ENCODE results near the gene SETD3.

Gene SETD3

GRCh38 chr14:99407416-99407815 lies 73.2 kb downstream of the SETD3 start:
- FAIRE-seq, result no peak

GRCh38 chr14:99402950-99403349 lies 77.7 kb downstream of the SETD3 start:
- no peak for DNase-seq (ENCODE audit: extremely low spot score, insufficient read length, low read depth)
- no peak for FAIRE-seq

More at GRCh38 chr14:99407416-99407815, 73.2 kb downstream of the SETD3 start:
- no peak for DNase-seq (ENCODE audit: extremely low spot score, insufficient read length, low read depth)

GRCh38 chr14:99402285-99402648 lies 78.4 kb downstream of the SETD3 start:
- DNase-seq (ENCODE audit: extremely low spot score, insufficient read length, low read depth), result no peak
- FAIRE-seq, result no peak

- DNase-seq (ENCODE audit: extremely low spot score, insufficient read length, low read depth) (no peak), FAIRE-seq (no peak)
Observed at GRCh38 chr14:99401621-99402284, 78.9 kb downstream of the SETD3 start.

- FAIRE-seq (no peak), DNase-seq (ENCODE audit: extremely low spot score, insufficient read length, low read depth) (no peak)
Observed at GRCh38 chr14:99401211-99401610, 79.4 kb downstream of the SETD3 start.

- FAIRE-seq (no peak), DNase-seq (ENCODE audit: extremely low spot score, insufficient read length, low read depth) (no peak)
Observed at GRCh38 chr14:99397698-99398097, 83.0 kb downstream of the SETD3 start.

GRCh38 chr14:99395909-99396530 lies 84.6 kb downstream of the SETD3 start:
- no peak for DNase-seq (ENCODE audit: extremely low spot score, insufficient read length, low read depth)

GRCh38 chr14:99394602-99395156 lies 86.0 kb downstream of the SETD3 start:
- FAIRE-seq (no peak), DNase-seq (ENCODE audit: extremely low spot score, insufficient read length, low read depth) (no peak)

More at GRCh38 chr14:99395909-99396530, 84.6 kb downstream of the SETD3 start:
- no peak for FAIRE-seq

GRCh38 chr14:99393059-99393655 lies 87.5 kb downstream of the SETD3 start:
- DNase-seq (ENCODE audit: extremely low spot score, insufficient read length, low read depth), result peak; percentile 37
- peak; percentile 5 for FAIRE-seq

GRCh38 chr14:99391671-99392070 lies 89.0 kb downstream of the SETD3 start:
- FAIRE-seq (no peak), DNase-seq (ENCODE audit: extremely low spot score, insufficient read length, low read depth) (no peak)

GRCh38 chr14:99389174-99389826 lies 91.4 kb downstream of the SETD3 start:
- no peak for FAIRE-seq
- DNase-seq (ENCODE audit: extremely low spot score, insufficient read length, low read depth), result peak; percentile 39

- no peak for FAIRE-seq
- no peak for DNase-seq (ENCODE audit: extremely low spot score, insufficient read length, low read depth)
Observed at GRCh38 chr14:99388286-99388685, 92.4 kb downstream of the SETD3 start.

- FAIRE-seq (no peak), DNase-seq (ENCODE audit: extremely low spot score, insufficient read length, low read depth) (no peak)
Observed at GRCh38 chr14:99387880-99388279, 92.8 kb downstream of the SETD3 start.

- no peak for FAIRE-seq
- no peak for DNase-seq (ENCODE audit: extremely low spot score, insufficient read length, low read depth)
Observed at GRCh38 chr14:99384450-99385417, 95.9 kb downstream of the SETD3 start.

GRCh38 chr14:99383472-99384449 lies 96.9 kb downstream of the SETD3 start:
- FAIRE-seq (no peak), DNase-seq (ENCODE audit: extremely low spot score, insufficient read length, low read depth) (no peak)

GRCh38 chr14:99382781-99383471 lies 97.7 kb downstream of the SETD3 start:
- no peak for DNase-seq (ENCODE audit: extremely low spot score, insufficient read length, low read depth)
- FAIRE-seq, result no peak

- DNase-seq (ENCODE audit: extremely low spot score, insufficient read length, low read depth) (no peak), FAIRE-seq (no peak)
Observed at GRCh38 chr14:99382071-99382470, 98.6 kb downstream of the SETD3 start.

- FAIRE-seq (no peak), DNase-seq (ENCODE audit: extremely low spot score, insufficient read length, low read depth) (no peak)
Observed at GRCh38 chr14:99381688-99382060, 99.0 kb downstream of the SETD3 start.
